ENCODE results near the gene CX3CL1.

GRCh38 chr16:57395026-57395425 is 22.7 kb downstream of the CX3CL1 start:
- TF ChIP-seq, protein P1, sequence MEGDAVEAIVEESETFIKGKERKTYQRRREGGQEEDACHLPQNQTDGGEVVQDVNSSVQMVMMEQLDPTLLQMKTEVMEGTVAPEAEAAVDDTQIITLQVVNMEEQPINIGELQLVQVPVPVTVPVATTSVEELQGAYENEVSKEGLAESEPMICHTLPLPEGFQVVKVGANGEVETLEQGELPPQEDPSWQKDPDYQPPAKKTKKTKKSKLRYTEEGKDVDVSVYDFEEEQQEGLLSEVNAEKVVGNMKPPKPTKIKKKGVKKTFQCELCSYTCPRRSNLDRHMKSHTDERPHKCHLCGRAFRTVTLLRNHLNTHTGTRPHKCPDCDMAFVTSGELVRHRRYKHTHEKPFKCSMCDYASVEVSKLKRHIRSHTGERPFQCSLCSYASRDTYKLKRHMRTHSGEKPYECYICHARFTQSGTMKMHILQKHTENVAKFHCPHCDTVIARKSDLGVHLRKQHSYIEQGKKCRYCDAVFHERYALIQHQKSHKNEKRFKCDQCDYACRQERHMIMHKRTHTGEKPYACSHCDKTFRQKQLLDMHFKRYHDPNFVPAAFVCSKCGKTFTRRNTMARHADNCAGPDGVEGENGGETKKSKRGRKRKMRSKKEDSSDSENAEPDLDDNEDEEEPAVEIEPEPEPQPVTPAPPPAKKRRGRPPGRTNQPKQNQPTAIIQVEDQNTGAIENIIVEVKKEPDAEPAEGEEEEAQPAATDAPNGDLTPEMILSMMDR (conservative IDR thresholded peaks at IDR 0.05 in 1 of 2, IDR thresholded peaks at IDR 0.05 in 1 of 2; ENCODE audit: extremely low read depth in 1 of 2, insufficient read depth in 1 of 2, low read depth in 1 of 2, low read length in 2 of 2) = no peak
- no peak for TF ChIP-seq EZH2 (IDR thresholded peaks at IDR 0.05; ENCODE audit: borderline replicate concordance, low read length)
